ENCODE results near the gene OSBPL2.

DNA sequence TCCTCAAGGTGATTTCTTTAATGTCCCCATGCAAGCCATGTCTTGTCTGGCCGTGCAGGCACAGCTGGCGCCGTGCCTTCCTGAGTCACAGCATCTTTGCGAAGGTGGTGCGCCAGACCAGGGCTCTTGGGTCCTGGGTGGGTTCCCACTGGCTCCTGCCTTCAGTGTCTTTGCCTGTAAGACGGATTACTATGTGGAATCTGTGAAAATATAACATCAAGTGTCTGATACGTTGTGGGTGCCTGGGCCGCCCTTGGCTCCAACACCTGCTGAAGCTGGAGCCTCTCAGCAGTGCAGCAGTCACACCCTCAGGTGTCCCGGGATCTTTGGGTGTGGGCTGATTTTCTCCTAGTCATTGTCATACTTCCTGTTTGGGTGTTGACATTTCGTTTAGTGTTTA is 3.2 kb downstream of the OSBPL2 start:
- no peak for TF ChIP-seq POLR2AphosphoS5 (IDR thresholded peaks at IDR 0.05; ENCODE audit: borderline replicate concordance, low read depth, low read length)
- TF ChIP-seq EZH2 (IDR thresholded peaks at IDR 0.05), result no peak
- no peak for TF ChIP-seq FOXP2 (optimal IDR thresholded peaks at IDR 0.05; ENCODE audit: control extremely low read depth, extremely low read length, insufficient read depth)
